GM12875 (cell line): ENCODE measurements around the gene EHD4.

Source experiments
- H3K4me3 ChIP-seq: one replicate; pipeline ENCODE4 v1.5.1; 2011; ENCODE audit warnings: low read depth, low read length, control low read depth
- CTCF ChIP-seq: IDR thresholded peaks from 2 replicates; pipeline ENCODE4 v1.5.1; 2011; ENCODE audit warnings: low read depth, mild to moderate bottlenecking, control low read depth, inconsistent platforms, low read length, moderate library complexity, borderline replicate concordance; ENCODE audit not compliant: insufficient read depth

EHD4 gene

DNA sequence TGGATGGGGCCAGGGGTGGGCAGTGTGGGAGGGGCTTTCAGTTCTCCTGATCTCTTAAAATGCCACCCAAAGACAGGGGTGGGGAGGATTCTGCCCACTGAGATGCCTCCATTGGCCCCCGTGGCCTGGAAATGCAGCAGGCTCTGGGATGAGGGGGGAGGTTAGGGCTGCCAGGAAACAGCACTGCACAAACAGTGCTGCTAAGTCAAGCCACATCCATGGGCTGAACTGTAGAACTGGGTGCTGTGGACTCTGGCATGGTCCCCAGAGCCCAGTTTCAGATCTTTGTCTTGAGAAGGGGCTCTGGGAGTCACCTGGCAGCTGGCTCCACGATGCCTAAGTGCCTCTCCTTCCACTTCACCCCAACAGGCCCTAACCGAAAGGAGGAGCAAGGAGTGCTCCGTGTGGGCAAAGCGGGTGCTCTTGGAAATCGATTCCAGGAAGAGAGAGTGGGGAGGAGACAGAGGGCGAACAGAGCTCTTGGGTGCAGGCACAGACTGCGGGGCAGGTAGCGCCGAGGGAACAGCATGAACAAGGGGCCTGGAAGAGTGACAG, 40.6 kb upstream of the EHD4 start:
- H3K4me3 ChIP-seq: no peak overlapping the region

GRCh38 chr15:42012241-42012640, 39.9 kb upstream of the EHD4 start:
- no peak for TF ChIP-seq CTCF

More for the DNA sequence above, 40.6 kb upstream of the EHD4 start:
- TF ChIP-seq CTCF: no peak

DNA sequence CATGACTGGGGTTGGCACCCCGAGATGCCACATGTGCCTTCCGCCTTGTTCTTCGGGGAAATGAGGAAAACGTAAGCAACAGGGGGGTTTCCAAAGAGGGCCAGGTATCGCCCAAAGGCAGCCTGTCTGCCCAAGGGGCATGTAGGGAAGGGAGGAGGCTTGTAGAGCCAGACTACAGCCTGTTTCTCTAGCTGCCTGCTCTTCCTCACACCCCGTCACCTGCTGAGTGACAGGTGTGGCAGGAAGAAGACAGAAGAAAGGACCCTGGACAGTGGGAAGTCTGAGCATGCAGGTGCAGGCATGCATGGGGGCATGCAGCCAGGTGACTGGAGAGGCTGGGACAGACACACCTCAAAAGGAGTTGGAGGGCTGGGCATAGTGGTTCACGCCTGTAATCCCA, 38.7 kb upstream of the EHD4 start:
- H3K4me3 ChIP-seq: no peak overlapping the region
- no peak for TF ChIP-seq CTCF

More at GRCh38 chr15:42012241-42012640, 39.9 kb upstream of the EHD4 start:
- H3K4me3 ChIP-seq: no peak overlapping the region

- no peak overlapping the region for H3K4me3 ChIP-seq
- TF ChIP-seq CTCF: no peak
Measured at GRCh38 chr15:42010434-42010833, 38.1 kb upstream of the EHD4 start.

DNA sequence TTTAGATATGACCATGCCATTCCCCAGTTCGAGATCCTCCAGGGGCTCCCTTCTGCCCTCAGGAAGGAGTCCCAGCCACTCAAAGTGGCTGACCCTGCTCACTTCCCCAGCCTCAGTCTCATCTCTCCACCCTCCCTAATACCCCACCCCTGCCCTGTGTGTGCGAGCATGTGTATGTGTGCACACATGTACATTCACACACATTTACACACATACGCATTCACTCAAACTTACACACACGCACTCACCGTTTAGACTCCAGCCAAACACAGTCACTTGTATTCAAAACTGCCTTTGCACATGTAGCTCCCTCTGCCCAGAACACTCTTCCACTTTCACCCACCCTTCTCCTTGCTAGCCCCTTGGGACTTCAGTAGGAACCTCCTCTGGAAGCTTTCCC, 37.1 kb upstream of the EHD4 start:
- H3K4me3 ChIP-seq: no peak overlapping the region
- no peak for TF ChIP-seq CTCF

- TF ChIP-seq CTCF: no peak
- no peak overlapping the region for H3K4me3 ChIP-seq
Measured at GRCh38 chr15:42009022-42009421, 36.7 kb upstream of the EHD4 start.

- no peak overlapping the region for H3K4me3 ChIP-seq
- TF ChIP-seq CTCF: no peak
Measured at GRCh38 chr15:42007386-42007785, 35.0 kb upstream of the EHD4 start.
